A549 treated with Mapracorat at 1 μM for 4 hours (cell line): ENCODE results near the gene RBM17. TPM values are rescaled to one million over a fixed set of nuclear protein-coding genes. Genes with fewer than 3 reads are reported as not detected.

ENCODE experiments used
- total RNA-seq: library from RNA; stranded (reverse); fragments of 200-300 nt; extraction: Qiagen RNA extraction; gene quantifications from 5 replicates; pipeline ENCODE4 v1.2.3, GENCODE V29; 2022

The RBM17 gene
- 106 to 121 TPM (median 116 TPM) in 5 replicates for total RNA-seq

GRCh38 chr10:6088721-6089333, at the start of gene RBM17:
Gene RBM17, plus strand, starts transcription at chr10:6089034. Its CDS starts 8,032 bp downstream, at chr10:6097066.

GRCh38 chr10:6062101-6062771, 26.6 kb upstream of the RBM17 start, which contains the start of gene IL2RA:
Gene IL2RA, minus strand, starts transcription at chr10:6062367. Its CDS starts 216 bp downstream, at chr10:6062151.

Other genes with a start within 250 kb of the RBM17 start
- gene ANKRD16, start 199.1 kb upstream of the RBM17 start, total RNA-seq, result 9.2 to 11.8 TPM (median 11.1 TPM) in 5 replicates
- 37.1 to 40.9 TPM (median 40.3 TPM) in 5 replicates for gene FBH1, start 198.8 kb upstream of the RBM17 start, total RNA-seq
- 2.4 to 3.7 TPM (median 2.7 TPM) in 5 replicates for gene IL15RA, start 111.5 kb upstream of the RBM17 start, total RNA-seq
- gene IL2RA, start 26.7 kb upstream of the RBM17 start, total RNA-seq, result not detected in 5 replicates
- 121 to 155 TPM (median 140 TPM) in 5 replicates for gene PFKFB3, start 113.9 kb downstream of the RBM17 start, total RNA-seq